MM.1S (cell line): ENCODE data around the gene MGME1.
A peak's percentile ranks its signal among the peaks of the same experiment; 100 is the strongest.

Experiments used
- DNase-seq: peaks from one replicate; pipeline ENCODE4 v3.0.0-alpha.2; 2015
- H2AFZ ChIP-seq: fragments of 300-600 bp; sonication (generic); 2 replicates; pipeline ENCODE4 v1.6.0; 2016; ENCODE audit warnings: antibody characterized with exemption, low read length
- H3F3A ChIP-seq: fragments of 300-600 bp; sonication (generic); 2 replicates; pipeline ENCODE4 v1.6.1; 2016; ENCODE audit warnings: mild to moderate bottlenecking, antibody characterized with exemption, low read length, moderate library complexity, mixed read lengths; ENCODE audit not compliant: insufficient read depth
- H3K27ac ChIP-seq: fragments of 300-600 bp; sonication (generic); 2 replicates; pipeline ENCODE4 v1.5.1; 2016; ENCODE audit warnings: mild to moderate bottlenecking, low read length
- H3K27me3 ChIP-seq: fragments of 300-600 bp; sonication (generic); replicated peaks from 2 replicates; pipeline ENCODE4 v1.6.0; 2016; ENCODE audit warnings: low read length; ENCODE audit not compliant: insufficient read depth
- H3K36me3 ChIP-seq: fragments of 300-600 bp; sonication (generic); replicated peaks from 2 replicates; pipeline ENCODE4 v1.6.1; 2016; ENCODE audit warnings: mild to moderate bottlenecking, low read length, mixed read lengths; ENCODE audit not compliant: insufficient read depth
- H3K4me1 ChIP-seq: fragments of 300-600 bp; sonication (generic); 2 replicates; pipeline ENCODE4 v1.6.1; 2016; ENCODE audit warnings: low read length, mixed read lengths
- H3K4me2 ChIP-seq: fragments of 300-600 bp; sonication (generic); 2 replicates; pipeline ENCODE4 v1.6.0; 2016; ENCODE audit warnings: low read depth, low read length
- H3K4me3 ChIP-seq: fragments of 300-600 bp; sonication (generic); 2 replicates; pipeline ENCODE4 v1.5.1; 2016; ENCODE audit warnings: low read length, mixed read lengths
- H3K79me2 ChIP-seq: fragments of 300-600 bp; sonication (generic); 2 replicates; pipeline ENCODE4 v1.6.1; 2016; ENCODE audit warnings: mixed run types, low read length, mixed read lengths
- H3K9ac ChIP-seq: fragments of 300-600 bp; sonication (generic); 2 replicates; pipeline ENCODE4 v1.6.1; 2016; ENCODE audit warnings: low read length, mixed read lengths
- H3K9me2 ChIP-seq: fragments of 300-600 bp; sonication (generic); replicated peaks from 2 replicates; pipeline ENCODE4 v1.6.1; 2016; ENCODE audit warnings: mild to moderate bottlenecking, low read length, mixed read lengths; ENCODE audit not compliant: insufficient read depth
- H3K9me3 ChIP-seq: fragments of 300-600 bp; sonication (generic); replicated peaks from 2 replicates; pipeline ENCODE4 v1.6.1; 2016; ENCODE audit warnings: mild to moderate bottlenecking, low read length, mixed read lengths; ENCODE audit not compliant: insufficient read depth
- H4K20me1 ChIP-seq: fragments of 300-600 bp; sonication (generic); 2 replicates; pipeline ENCODE4 v1.6.1; 2016; ENCODE audit warnings: mild to moderate bottlenecking, low read length, moderate library complexity, mixed read lengths; ENCODE audit not compliant: insufficient read depth
- EZH2 ChIP-seq: fragments of 300-600 bp; sonication (generic); optimal IDR thresholded peaks from 2 replicates; pipeline ENCODE3; 2017; ENCODE audit warnings: low read depth, mild to moderate bottlenecking, antibody characterized with exemption, low read length, mixed read lengths
- EZH2phosphoT487 ChIP-seq: fragments of 300-600 bp; sonication (generic); IDR thresholded peaks from 2 replicates; pipeline ENCODE4 v1.6.1; 2018; ENCODE audit warnings: antibody characterized with exemption, low read length
- TF ChIP-seq, protein P1 (sequence below): fragments of 300-600 bp; sonication (generic); IDR thresholded peaks from 2 replicates; pipeline ENCODE4 v1.5.1; 2016; ENCODE audit warnings: antibody characterized with exemption, low read length, mixed read lengths

Gene MGME1, protein sequence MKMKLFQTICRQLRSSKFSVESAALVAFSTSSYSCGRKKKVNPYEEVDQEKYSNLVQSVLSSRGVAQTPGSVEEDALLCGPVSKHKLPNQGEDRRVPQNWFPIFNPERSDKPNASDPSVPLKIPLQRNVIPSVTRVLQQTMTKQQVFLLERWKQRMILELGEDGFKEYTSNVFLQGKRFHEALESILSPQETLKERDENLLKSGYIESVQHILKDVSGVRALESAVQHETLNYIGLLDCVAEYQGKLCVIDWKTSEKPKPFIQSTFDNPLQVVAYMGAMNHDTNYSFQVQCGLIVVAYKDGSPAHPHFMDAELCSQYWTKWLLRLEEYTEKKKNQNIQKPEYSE

DNA sequence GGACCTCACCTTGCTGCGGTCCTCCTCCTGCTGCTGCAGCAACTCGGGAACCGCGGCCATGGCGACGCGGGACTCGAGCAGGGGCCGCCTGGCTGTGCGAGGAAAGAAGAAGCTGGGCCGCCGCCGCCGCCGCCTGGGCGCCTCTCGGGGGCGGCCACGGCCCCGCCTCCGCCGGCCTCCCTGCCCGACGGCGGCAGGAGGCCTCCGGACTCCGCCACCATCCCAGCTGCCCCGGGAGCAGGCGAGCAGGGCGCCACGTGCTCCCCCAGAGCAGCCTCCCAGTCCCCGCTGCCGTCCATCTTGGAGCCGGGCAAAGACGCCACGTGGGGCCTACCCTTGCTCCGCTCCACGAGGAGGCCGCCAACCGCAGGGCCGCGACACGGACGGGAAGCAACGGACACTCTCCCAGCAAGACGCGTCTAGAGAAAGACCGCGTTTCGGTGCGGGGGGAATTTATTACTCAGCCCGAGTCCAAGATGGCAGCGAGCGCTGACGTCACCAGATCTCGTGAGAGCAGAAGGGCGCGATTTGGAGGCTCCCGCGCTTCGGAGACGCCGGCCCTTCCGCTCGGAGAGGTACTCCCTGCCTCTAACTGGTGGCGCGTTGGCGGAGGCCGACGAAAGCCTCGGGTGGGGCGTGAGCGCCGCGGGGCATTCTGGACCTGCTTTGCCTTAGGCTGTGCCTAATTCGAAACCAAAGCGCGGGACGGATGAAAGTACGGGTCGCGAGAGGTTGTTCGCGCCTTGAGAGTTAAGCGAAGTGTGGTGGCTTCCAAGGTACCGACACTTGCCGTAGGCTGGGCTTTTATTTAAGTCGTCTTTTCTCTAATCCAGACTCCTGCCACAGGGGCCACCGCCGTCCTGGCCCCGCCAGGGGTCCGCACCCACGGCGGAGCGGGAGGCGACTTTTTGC is at the start of gene MGME1, which contains the start of gene SNX5:
Gene MGME1, plus strand, starts transcription at position 653 of the 912 bp plus-strand sequence. CDS start 842 bp downstream, outside the sequence.
Gene SNX5, minus strand, starts transcription at position 429 of the 912 bp plus-strand sequence. Its CDS starts 369 bp downstream, at position 60.
- H3F3A ChIP-seq = peaks cover 61% of the 10 kb centered on the region
- peaks cover 5% of the 10 kb centered on the region; the same call in 1 of the 2 replicates for H3K36me3 ChIP-seq

DNA sequence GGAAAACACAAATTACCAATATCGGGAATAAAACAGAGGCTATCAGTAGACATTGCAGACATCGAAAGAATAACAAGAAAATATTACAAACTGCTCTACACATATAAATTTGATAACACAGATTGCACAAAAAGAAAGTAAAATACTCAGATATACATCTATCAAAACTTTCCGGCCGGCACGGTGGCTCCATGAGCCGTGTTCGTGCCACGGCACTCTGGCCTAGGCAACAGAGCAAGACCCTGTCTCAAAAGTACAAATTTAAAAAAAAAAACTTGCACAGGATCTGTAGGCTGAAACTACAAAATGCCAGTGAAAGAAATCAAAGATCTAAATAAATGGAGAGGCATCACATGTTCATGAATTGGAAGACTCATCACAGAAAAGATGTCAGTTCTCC is 49.7 kb upstream of the MGME1 start:
- Histone ChIP-seq H3K4me3 (no peak overlapping the region), H4K20me1 (no peaks in the 10 kb centered on the region)

More for the DNA sequence above, at the start of gene MGME1, which contains the start of gene SNX5:
- peak within 1 kb of the TSS; percentile 99 for H3K27ac ChIP-seq
- TF ChIP-seq EZH2 = no peak
- TF ChIP-seq, protein P1, sequence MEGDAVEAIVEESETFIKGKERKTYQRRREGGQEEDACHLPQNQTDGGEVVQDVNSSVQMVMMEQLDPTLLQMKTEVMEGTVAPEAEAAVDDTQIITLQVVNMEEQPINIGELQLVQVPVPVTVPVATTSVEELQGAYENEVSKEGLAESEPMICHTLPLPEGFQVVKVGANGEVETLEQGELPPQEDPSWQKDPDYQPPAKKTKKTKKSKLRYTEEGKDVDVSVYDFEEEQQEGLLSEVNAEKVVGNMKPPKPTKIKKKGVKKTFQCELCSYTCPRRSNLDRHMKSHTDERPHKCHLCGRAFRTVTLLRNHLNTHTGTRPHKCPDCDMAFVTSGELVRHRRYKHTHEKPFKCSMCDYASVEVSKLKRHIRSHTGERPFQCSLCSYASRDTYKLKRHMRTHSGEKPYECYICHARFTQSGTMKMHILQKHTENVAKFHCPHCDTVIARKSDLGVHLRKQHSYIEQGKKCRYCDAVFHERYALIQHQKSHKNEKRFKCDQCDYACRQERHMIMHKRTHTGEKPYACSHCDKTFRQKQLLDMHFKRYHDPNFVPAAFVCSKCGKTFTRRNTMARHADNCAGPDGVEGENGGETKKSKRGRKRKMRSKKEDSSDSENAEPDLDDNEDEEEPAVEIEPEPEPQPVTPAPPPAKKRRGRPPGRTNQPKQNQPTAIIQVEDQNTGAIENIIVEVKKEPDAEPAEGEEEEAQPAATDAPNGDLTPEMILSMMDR = no peak
- no peak for TF ChIP-seq EZH2phosphoT487
- peaks cover 94% of the 10 kb centered on the region for H3K79me2 ChIP-seq
- DNase-seq = peak; percentile 100
- H3K4me2 ChIP-seq = peak within 1 kb of the TSS; percentile 99
- H3K27me3 ChIP-seq = no peaks in the 10 kb centered on the region
- H3K4me1 ChIP-seq = peaks cover 31% of the 10 kb centered on the region
- peaks cover 30% of the 10 kb centered on the region for H4K20me1 ChIP-seq
- peak within 1 kb of the TSS; percentile 99 for H3K9ac ChIP-seq
- H3K9me3 ChIP-seq = no peaks in the 10 kb centered on the region
- H3K9me2 ChIP-seq = no peaks in the 10 kb centered on the region
- peak within 1 kb of the TSS; percentile 97 for H3K4me3 ChIP-seq
- peak within 1 kb of the TSS; percentile 75 for H2AFZ ChIP-seq

DNA sequence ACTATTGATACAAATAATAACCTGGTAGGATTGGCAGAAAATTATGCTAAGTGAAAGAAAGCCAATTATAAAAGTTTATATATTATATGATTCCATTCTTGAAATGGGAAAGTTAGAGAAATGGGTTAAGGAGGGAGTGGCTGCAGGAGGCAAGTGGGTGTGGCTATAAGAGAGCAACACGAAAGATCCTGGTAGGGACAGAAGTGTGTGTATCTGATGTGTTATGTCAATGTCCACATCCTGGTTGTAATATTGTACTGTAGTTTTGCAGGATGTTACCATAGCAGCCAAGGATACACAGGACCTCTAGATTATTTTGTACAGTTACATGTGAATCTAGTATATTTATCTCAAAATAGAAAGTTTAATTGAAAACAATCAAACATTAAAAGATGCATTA is 47.0 kb upstream of the MGME1 start:
- H4K20me1 ChIP-seq = no peaks in the 10 kb centered on the region
- no peak overlapping the region for H3K9ac ChIP-seq
- no peak overlapping the region for H2AFZ ChIP-seq
- no peaks in the 10 kb centered on the region for H3K4me1 ChIP-seq
- no peak overlapping the region for H3K27ac ChIP-seq
- no peak overlapping the region for H3K4me3 ChIP-seq
- H3K79me2 ChIP-seq = no peaks in the 10 kb centered on the region
- H3K4me2 ChIP-seq = no peak overlapping the region
- no peaks in the 10 kb centered on the region for H3K27me3 ChIP-seq
- H3K36me3 ChIP-seq = no peaks in the 10 kb centered on the region
- DNase-seq = no peak
- H3K9me2 ChIP-seq = no peaks in the 10 kb centered on the region
- no peaks in the 10 kb centered on the region for H3K9me3 ChIP-seq
- no peaks in the 10 kb centered on the region for H3F3A ChIP-seq
- TF ChIP-seq EZH2 (no peak), EZH2phosphoT487 (no peak)
- TF ChIP-seq, protein P1 = no peak

More for the DNA sequence above, 49.7 kb upstream of the MGME1 start:
- H3F3A ChIP-seq = no peaks in the 10 kb centered on the region
- H3K27ac ChIP-seq = no peak overlapping the region
- no peaks in the 10 kb centered on the region for H3K4me1 ChIP-seq
- H3K79me2 ChIP-seq = no peaks in the 10 kb centered on the region
- H3K9me2 ChIP-seq = no peaks in the 10 kb centered on the region
- H3K36me3 ChIP-seq = no peaks in the 10 kb centered on the region
- no peaks in the 10 kb centered on the region for H3K27me3 ChIP-seq
- H2AFZ ChIP-seq = no peak overlapping the region
- TF ChIP-seq, protein P1 = no peak
- TF ChIP-seq EZH2 (no peak), EZH2phosphoT487 (no peak)
- no peaks in the 10 kb centered on the region for H3K9me3 ChIP-seq
- no peak overlapping the region for H3K4me2 ChIP-seq
- H3K9ac ChIP-seq = no peak overlapping the region
- DNase-seq = no peak
